GM21390 (cell line): ENCODE measurements around the gene LRRC14B.

Source experiments
- ATAC-seq: cut with Tn5 transposase; IDR thresholded peaks from one replicate; pipeline ENCODE4 v1.9.1; 2021; ENCODE audit not compliant: unreplicated experiment

The LRRC14B gene

DNA sequence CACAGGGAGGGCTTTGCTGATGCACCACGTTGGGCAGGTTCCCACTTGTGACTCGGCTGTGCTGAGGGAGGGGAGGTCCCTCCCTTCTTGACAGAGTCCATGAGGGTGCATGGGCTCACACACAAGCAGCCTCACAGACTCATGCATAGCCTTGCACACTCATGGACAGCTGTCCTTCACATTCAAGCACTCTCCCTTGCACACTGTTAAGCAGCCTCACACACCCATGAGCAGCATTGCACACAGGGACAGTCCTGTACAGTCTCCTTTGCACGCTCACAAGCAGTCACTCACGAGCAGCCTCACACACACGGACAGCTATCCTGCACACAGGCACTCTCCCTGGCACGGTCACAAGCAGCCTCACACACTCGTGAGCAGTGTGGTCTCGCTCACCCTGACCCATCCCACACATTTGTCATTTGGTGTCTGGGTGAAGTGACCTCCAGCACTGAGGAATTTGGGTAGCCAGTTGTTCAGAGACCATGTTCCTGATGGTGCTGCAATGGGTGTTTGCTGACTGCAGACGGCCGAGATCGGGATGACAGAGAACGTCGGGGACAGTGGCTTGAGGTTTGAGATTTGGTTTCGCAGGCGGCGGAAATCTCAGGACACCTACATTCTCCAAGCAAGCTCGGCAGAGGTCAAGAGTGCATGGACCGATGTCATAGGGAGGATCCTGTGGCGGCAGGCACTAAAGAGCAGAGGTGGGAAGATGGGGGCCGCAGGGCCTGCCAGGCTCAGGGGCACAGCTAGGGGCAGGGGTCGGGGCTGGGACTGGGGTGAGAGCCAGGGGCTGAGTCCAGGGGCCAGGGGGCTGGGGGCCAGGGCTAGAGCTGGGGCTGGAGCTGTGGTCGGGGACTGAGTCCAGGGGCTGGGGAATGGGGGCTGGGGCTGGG, 17.7 kb upstream of the LRRC14B start:
- ATAC-seq = no peak

DNA sequence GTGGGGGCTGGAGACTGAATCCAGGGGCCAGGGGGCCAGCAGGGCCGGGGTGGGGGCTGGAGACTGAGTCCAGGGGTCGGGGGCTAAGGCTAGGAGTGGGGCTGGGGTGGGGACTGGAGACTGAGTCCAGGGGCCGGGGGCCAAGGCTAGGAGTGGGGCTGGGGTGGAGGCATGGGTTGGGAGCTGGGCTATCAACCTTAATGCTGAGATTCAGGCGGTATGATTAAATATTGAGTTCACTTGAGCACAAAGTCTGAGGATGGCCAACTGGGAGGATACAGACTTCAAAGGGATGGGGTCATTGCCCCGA, 17.0 kb upstream of the LRRC14B start:
- no peak for ATAC-seq

DNA sequence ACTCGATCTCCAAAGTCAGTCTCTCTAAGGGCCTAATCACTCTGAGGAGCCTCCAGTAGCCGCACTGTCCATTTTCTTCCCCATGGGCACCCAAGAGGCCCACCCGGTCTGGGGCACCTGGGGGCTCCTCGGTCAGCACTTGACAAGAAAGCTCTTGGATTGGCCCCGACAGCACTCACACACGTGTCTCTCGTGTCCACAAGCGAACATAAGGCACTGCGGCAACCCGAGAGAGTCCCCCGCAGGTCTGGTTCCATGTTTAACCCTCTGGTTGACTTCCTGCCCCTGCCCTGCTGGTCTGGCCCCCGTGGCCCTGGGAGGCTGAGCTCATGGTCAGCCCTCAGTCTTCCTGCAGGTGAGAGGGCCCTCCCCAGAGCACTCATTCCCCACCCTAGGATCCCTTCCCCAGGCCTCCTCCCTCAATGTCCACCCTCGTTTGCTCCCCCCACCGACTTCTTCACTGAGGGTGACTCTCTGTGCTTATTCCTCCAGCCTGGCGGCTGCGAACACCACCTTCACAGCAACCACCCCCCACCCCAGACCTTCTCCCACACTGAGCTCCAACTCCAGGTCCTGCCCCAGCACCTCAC, 16.3 kb upstream of the LRRC14B start:
- no peak for ATAC-seq

DNA sequence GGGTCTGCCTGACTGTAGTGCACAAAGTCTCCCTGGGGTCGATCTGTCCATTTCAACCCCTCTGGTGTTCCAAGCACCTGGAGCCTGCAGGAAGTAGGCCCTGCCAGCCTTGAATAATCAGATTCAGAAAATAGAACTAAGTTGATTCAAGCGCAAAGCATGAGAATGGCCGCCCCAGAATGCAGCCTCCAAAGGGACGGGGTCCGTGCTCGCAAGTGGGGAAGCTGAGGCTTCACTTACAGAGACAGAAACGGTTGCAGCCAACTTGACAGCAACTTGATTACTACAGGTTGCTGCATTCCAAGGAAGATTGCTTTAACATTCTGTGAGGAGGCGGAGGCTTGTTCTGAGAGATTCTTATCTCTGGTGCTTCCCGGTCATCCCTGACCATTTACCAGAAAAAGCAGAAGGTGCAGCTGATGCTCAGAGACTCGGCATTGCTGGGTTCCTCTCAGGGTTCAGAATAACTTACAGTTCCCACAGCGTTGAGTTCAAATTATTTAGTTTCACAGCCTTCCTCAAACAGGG, 14.9 kb upstream of the LRRC14B start:
- ATAC-seq = no peak

DNA sequence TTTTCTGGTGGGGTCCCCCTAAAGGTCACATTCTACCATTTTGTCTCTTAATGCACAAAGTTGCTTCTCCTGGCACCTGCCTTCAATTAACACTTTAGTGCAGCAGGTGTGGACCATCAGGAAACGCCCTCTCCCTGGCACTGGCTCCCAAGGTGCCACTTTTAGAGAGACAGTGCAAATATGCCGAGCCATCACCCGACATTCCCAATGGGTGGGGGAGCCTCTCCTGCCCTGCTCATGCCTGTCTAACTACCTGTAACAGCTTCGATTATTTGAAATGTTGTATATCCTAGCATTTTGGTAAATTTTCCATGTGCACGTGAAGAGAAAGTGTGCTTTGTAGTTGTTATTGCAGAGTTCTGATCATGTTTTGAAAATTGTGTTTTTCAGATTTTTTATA, 13.2 kb upstream of the LRRC14B start:
- ATAC-seq = no peak

DNA sequence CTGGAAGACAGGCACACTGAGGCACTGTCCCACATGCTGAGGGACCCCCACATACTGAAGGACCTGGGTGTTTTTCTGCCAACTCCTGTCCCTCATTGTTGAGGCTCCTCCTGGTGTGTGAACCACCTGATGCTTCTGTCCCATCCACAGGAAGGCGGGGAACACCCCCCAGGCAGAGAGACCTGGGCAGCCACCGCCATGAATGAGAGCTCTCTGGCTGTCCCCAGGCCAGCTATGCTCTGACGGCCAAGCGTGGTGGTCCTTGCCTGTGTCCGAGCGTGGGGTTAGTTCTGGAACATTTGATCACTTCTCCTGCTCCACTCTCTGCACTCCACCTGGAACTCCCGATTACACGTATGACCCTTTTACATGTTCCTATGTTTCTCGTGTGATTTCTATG, 11.9 kb upstream of the LRRC14B start:
- no peak for ATAC-seq

DNA sequence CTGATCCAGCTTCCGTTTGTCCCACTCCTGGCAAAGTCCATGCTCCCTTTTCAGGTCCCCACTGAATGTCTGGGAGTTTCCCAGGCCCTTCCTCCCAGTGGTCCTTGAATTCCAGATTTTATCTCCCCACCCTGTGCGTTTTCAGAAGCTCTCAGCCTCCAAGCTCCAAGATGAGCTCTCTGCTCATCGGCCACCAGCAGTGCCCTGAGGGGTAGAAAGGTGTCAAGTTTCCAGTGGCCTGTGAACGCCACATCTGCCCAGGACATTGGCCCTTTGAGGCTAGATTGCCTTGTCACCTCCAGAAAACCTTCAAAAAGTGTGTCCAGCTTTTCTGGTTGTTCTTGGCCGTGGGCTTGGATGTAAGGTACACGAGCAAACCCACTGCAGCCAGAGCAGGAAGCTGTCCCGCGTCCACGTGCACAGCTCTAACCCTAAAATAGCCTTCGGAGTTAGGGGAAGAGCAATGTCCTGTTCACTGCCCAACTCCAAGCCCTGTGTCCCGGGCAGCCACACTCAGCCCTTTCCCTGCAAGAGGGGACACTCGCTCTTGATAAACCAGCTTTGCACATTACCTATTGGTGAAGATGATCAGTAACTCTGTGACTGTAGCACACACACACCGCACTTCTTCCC, 10.9 kb upstream of the LRRC14B start:
- ATAC-seq = no peak

DNA sequence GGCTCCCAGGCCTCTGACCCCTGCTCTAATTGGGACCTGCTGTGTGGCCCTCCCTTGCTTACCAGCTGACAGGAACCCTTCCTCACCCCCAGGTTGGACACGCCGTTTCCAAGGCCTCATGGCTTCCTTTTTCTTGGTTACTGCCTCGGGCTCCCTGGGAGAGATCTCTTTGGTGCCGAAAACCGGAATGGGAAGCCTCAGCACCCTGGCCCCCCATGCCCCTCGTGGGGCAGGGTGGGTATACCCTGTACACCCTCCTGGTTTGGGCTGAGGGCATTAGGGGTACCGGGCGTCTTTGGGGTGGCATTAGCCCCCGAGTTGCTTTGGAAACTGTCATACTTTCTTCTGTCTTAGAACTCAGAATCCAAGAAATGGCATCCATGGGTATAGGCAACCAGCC, 10.1 kb upstream of the LRRC14B start:
- no peak for ATAC-seq

DNA sequence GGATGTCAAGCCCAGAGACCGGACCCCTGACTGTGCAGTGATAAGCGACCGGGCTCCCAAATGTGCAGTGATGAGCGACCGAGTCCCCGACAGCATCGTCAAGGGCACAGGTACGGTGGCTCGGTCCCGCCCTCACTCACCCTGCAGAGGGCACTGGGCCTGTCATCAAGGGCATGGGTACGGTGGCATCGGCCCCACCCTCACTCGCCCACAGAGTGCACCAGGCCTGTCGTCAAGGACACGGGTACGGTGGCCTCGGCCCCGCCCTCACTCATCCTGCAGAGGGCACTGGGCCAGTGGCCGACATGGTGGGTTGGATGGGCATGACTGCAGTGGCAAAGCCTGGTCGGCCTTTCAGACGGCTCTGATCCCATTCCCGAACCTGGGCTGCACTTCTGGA, 9.7 kb upstream of the LRRC14B start:
- no peak for ATAC-seq

DNA sequence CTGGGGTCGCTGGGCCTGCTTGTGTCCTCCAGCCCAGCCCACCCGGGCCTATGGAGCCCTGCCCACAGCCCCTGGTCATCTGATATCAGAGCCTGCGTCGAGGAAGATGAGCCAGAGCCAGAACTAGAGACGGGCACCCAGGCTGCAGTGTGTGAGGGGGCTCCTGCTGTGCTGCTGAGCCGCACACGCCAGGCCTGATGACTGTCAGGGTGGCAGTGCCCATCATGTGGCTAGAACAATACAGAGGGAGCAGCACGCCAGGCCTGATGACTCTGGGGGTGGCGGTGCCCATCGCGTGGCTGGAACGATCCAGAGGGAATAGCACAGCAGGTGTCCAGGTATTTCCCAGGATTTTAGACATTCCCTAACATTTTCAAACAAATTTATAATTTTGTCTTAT, 9.2 kb upstream of the LRRC14B start:
- ATAC-seq = no peak

DNA sequence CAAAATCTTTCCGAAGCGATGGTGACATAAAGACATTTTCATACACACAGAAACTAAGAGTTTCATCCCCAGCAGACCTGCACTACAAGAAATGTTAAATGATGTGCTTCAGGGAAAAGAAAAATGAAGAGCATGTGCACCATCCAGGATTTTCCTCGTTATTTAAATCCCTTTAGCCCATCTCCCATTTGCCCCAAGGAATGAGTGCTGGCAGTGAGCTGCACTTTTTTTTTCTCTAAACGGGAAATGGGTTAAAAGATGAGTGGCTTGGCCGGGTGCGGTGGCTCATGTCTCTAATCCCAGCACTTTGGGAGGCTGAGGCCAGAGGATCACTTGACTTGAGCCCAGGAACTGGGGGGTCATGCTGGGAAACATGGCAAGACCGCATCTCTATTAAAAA, 6.8 kb upstream of the LRRC14B start:
- ATAC-seq = no peak

DNA sequence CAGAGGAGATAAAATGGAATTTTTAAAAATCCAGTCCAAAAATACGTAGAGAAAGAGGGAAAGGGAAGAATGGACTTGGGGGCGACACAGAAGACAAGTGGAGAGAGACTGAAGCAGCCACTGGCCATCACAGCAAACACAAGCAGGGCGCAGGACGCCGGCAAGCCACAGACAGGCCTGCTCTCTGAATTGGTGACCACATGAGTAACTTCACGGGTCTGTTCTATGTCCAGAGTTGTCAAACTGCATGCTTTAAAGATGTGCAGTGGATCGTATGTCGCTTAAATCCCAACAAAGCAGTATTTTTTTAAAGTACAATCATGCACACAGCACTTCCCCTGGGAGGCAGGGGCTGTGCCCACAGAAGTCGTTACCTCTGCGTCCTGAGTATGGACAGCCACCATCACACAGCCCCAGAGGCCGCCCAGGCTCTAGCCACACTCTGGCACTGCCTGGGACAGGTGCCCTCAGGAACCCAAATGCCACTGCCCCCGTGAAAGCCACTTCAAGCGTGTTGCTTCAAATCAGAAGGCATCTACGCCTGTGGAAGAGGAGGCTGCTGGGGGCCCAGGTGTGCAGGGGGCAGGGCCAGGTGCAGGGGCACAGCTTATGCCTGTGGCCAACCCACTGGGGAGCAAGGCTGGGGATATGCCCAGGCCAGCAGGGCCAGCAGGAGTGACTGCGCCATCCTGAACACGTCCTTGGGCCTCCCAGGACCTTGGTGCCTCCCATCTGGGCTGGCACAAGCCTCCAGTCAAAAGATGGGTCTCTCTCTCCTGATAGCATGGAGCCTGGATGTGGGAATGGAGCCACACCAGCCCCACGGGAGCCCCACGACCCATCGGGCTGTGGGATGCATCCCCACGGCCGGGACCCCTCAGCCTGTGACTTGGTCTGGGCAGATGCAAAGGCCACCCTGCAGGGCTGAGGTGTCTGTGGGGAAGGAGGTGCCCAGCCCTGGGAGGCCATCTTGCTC, 5.9 kb upstream of the LRRC14B start:
- ATAC-seq = no peak

DNA sequence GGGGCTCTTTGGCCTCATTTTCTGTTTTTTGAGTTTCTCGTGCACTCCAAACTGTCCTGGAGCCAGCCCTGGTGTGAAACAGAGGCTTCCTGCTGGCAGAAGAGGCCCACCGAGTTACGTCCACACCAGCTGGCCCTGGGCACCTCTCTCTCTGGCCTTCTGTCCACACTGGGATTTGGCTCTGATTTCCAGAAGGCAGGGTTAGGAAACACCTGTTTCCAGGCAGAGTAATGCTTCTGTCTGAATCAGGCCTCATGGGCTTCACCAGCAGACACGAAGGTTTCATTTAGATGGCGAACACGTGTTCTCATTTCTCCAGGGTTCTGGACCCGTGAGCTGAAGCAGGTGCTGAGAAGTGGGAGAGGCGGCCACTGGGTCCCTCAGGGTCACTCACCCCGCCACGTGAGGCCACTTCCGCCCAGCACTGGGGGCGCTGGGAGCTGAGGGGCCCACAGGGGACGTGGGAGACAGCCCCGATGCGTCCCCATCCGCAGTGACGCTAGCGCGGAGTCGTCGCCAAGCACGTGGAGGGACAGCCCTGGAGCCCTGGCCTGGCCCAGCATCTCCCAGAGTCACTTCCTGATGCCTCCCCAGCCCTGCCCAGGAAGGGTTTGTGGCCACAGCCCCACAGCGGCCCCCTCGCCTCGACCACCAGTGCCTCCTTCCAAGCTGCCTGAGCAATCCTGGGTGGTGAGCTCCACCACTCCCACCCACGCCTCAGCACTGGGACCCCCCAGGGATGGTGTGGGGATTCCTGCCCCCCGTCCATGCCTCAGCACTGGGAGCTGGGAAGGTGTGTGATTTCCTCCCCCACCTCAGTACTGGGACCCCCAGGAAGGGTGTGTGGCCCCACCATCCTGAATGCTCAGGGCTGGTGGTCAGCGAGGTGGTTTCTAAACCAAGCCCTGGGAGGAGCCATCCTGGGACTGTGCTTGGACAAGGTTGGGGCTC, 4.9 kb upstream of the LRRC14B start:
- ATAC-seq = no peak

DNA sequence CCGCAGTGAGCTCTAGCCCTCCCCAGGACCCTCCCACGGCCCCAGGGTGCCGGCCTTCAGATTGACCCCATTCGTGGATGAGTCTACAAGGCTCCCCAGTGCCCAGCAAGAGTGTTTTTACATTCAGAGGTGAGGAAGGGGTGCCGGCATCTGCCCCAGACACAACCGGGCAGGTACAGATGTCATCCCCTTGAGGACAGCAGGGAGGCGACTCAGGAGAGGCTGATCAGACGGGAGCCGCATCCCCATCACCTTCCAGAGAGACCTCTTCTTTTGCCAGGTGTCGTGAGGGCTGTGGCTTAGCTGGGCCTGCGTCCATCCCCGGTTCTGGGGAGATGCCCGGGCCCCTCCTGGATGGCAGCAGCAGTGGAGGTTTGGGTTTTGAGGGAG, 4.3 kb upstream of the LRRC14B start:
- ATAC-seq = no peak

DNA sequence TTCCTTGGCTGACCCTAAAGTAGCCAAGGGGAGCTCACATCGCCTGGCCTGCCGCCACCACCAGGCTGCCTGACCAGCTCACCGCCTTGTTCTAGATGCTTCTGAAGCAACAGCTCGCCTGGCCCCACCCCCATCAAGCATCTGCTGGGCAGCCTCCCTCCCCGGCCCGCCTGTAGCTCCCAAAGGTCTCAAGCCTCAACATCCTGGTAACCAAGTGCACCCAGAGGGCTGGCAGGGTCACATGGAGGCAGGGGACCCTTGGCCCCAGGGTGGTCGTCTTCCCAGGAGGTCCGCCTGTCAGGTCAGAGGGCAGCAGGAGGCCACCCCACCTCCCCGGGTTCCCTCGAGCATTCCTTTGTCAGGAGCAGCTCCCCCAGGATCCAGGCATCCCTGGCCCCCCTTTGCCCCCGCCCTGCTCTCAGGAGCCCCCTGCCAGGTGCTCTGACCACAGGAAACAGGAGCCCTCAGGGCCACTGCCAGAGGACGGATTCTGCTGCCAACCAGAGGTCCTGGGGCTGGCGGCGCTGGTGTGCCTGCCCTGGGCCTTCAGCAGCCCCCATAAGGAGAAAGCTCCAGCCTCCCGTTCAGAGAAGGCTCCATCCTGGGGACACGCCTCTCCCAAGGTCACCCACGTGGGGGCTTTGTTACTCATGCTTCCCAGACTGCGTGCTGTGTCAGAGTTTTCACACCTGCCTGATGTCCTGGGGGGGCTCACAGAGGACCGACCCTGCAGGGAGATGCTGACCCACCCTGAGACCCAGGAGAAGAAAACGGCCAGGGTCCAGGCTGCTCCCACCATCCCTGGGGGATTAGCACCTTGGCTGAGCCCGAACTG, 3.5 kb upstream of the LRRC14B start:
- ATAC-seq = no peak

DNA sequence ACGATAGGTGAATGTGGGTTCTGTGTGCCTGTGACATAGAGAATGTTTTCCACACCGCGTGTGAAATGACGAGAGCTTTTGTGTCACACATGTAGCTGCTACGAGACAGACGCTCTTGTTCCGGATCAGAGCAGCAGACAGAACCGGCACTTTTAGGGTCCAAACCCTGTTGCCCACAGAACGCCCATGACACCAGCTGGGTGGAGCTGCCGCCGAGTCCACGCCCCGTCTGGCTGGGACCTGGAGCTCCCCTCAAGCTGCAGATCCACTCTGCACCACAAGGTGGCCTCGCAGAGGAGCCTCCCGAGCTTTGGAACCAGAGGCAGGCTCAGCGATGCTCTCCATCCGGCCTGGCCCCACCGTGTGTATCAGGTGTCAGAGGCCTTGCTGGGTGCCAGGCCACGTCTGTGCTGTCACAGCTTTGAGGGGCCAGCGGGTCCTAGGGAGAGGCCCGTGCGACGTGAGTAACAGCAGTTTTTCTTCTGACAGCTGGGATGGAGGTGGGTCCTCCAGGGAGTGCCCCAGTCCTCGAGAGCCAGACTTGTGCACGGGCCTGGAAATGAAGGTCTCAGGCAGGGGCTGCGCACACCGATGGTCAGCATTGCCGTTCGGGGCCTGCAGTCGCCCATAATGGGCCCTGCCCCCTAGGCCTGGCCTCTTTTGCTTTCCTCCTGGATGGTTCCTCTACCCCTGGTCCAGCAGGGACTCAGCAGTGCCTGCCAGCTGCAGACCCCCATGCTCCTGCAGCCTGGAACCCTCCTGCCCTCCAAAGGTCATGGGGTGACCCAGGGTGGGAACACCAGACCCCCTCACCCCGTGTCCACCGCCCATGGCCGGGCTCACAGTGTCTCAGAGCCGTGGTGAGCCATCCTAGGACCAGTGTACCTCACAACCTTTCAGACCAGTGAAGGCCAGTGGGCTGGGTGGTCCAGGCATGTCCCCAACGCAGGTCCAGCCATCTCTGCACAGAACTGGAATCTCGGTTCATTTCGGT, 2.5 kb upstream of the LRRC14B start:
- peak; percentile 84 for ATAC-seq

DNA sequence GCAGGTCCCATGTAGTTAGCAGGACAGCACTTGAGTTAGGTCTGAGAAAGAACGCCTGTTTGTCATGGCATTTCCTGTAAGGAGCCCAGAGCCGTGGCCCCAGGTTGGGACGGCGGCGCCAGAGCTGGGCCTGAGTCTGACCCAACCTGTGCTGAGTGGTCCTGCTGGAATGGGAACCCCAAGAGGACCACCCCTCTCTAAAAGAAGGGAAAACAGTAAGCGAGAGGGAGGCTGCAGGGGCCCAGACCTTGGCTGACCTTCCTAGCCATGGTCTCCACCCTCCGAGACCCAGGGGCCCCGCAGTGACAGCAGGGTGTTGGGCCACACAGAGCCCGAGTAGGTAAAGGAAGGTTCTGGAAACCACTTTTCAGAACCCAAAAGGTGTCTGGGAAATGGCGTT, 1.8 kb upstream of the LRRC14B start:
- no peak for ATAC-seq

DNA sequence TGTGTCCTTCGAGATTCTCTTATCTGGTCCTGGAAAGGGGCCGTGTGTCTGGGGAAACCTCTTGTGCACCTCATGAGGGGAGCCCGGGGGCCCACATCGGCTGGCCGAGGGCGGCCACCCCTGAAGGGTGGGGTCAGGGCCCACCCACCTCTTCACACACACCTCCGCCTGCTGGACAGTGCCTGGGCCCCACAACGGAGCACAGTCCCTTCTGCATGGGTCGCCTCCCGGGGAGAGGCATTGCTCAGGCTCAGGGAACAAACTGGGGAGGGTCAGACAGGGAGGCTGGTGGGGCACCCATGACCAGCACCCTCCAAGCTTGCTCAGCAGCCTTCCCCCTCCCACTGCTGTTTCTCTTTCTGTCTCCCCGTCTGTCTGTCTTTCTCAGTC, 1.3 kb upstream of the LRRC14B start:
- ATAC-seq = no peak
